GM19397 (cell line): ENCODE results near the gene MPHOSPH6.
"Not testable (repeated sequence)": the region's sequence is repeated elsewhere in the genome, so short reads cannot be mapped to it uniquely, and the experiment has no call there.

Source experiments
- ATAC-seq: cut with Tn5 transposase; IDR thresholded peaks from one replicate; pipeline ENCODE4 v1.9.1; 2021; ENCODE audit warnings: mild to moderate bottlenecking, moderate library complexity; ENCODE audit not compliant: unreplicated experiment

Gene MPHOSPH6

GRCh38 chr16:82169861-82170845 is at the start of gene MPHOSPH6:
Gene MPHOSPH6 (minus strand): TSS chr16:82170224. CDS start chr16:82170175, 49 bp downstream.
- peak; percentile 98 for ATAC-seq

- no peak for ATAC-seq
Observed at GRCh38 chr16:82219298-82219697, 49.3 kb upstream of the MPHOSPH6 start.

GRCh38 chr16:82209314-82209713 is 39.3 kb upstream of the MPHOSPH6 start:
- not testable (repeated sequence) for ATAC-seq

- ATAC-seq: no peak
Observed at GRCh38 chr16:82203198-82203597, 33.2 kb upstream of the MPHOSPH6 start.

GRCh38 chr16:82201926-82202325 is 31.9 kb upstream of the MPHOSPH6 start:
- ATAC-seq: no peak

- ATAC-seq: no peak
Observed at GRCh38 chr16:82201351-82201750, 31.3 kb upstream of the MPHOSPH6 start.

- no peak for ATAC-seq
Observed at GRCh38 chr16:82199209-82199608, 29.2 kb upstream of the MPHOSPH6 start.

- ATAC-seq: no peak
Observed at GRCh38 chr16:82197540-82198240, 27.7 kb upstream of the MPHOSPH6 start.

- ATAC-seq: no peak
Observed at GRCh38 chr16:82195917-82196494, 26.0 kb upstream of the MPHOSPH6 start.

GRCh38 chr16:82194086-82194485 is 24.1 kb upstream of the MPHOSPH6 start:
- ATAC-seq: no peak

GRCh38 chr16:82192665-82193064 is 22.6 kb upstream of the MPHOSPH6 start:
- no peak for ATAC-seq

GRCh38 chr16:82190386-82190785 is 20.4 kb upstream of the MPHOSPH6 start:
- ATAC-seq: no peak

GRCh38 chr16:82187829-82188228 is 17.8 kb upstream of the MPHOSPH6 start:
- ATAC-seq: no peak

- ATAC-seq: no peak
Observed at GRCh38 chr16:82185012-82185411, 15.0 kb upstream of the MPHOSPH6 start.

GRCh38 chr16:82184213-82184612 is 14.2 kb upstream of the MPHOSPH6 start:
- ATAC-seq: no peak

GRCh38 chr16:82183004-82183397 is 13.0 kb upstream of the MPHOSPH6 start:
- no peak for ATAC-seq

GRCh38 chr16:82182266-82183003 is 12.4 kb upstream of the MPHOSPH6 start:
- ATAC-seq: no peak

- no peak for ATAC-seq
Observed at GRCh38 chr16:82181461-82182185, 11.6 kb upstream of the MPHOSPH6 start.

GRCh38 chr16:82178352-82178751 is 8.3 kb upstream of the MPHOSPH6 start:
- no peak for ATAC-seq

- no peak for ATAC-seq
Observed at GRCh38 chr16:82177555-82177954, 7.5 kb upstream of the MPHOSPH6 start.
